Measurements from ENCODE around the gene RNF181. TPM values are rescaled to one million over a fixed set of nuclear protein-coding genes. Genes with fewer than 3 reads are reported as not detected.

Gene RNF181
- total RNA-seq, 2 donors from 2014 or later, result 86.0 to 106 TPM

DNA sequence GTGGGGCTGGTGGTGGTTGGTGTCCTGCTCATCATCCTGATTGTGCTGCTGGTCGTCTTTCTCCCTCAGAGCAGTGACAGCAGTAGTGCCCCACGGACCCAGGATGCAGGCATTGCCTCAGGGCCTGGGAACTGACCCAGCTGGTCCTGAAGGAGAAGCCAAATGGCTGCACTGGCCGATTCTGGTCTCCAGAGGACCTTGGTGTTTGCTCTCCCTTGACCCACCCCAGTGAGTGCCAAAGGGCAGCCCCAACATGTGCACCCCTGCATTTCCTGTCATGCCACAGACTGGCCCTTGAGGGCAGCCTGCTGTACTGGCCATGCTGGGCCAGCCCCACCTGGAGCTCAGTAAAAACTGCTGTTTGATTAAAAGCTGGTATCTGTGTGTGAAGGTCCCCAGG, 2.5 kb upstream of the RNF181 start:
- no peak overlapping the region for H3K27ac ChIP-seq
- intact Hi-C loops (cut with DNase I), result no loop called here
- H3K4me3 ChIP-seq, result no peak overlapping the region
- DNase-seq, result no peak
- H3K9ac ChIP-seq (ENCODE audit: low read depth in 2 of 2, low read length in 2 of 2), result no peak overlapping the region
- peaks cover 6% of the 10 kb centered on the region for H3K4me1 ChIP-seq
- H3K36me3 ChIP-seq, result no peaks in the 10 kb centered on the region
- H3K27me3 ChIP-seq, result no peaks in the 10 kb centered on the region
- TF ChIP-seq, protein P1, sequence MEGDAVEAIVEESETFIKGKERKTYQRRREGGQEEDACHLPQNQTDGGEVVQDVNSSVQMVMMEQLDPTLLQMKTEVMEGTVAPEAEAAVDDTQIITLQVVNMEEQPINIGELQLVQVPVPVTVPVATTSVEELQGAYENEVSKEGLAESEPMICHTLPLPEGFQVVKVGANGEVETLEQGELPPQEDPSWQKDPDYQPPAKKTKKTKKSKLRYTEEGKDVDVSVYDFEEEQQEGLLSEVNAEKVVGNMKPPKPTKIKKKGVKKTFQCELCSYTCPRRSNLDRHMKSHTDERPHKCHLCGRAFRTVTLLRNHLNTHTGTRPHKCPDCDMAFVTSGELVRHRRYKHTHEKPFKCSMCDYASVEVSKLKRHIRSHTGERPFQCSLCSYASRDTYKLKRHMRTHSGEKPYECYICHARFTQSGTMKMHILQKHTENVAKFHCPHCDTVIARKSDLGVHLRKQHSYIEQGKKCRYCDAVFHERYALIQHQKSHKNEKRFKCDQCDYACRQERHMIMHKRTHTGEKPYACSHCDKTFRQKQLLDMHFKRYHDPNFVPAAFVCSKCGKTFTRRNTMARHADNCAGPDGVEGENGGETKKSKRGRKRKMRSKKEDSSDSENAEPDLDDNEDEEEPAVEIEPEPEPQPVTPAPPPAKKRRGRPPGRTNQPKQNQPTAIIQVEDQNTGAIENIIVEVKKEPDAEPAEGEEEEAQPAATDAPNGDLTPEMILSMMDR (IDR thresholded peaks at IDR 0.05), result no peak
- no peaks in the 10 kb centered on the region for H3K9me3 ChIP-seq

DNA sequence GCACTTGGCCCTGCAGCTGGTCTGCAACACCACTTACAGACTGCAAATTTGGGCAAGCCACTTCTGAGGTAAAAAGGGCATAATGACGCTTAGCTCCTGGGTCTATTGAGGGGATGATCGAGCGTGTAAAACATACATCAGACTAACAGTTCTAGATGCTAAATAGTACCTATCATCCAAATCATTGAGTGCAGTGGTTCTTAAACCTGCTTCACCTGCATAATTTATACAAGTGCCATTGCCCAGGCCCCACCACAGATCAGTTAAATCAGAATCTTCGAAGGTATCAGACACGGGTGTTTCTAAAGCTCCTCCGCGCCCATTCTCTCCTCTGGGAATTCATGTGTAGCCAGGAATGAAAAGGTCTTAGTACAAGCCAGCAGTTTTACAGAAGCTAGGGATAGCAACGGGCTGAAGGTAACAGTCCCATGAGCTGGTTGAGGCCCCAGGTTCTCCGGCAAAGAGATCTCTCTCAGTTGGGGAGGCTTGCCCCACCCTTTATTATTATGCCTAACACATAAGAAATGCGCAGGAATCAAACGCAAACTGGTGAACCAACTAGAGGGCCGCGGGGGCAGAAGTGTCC, 737 bp upstream of the RNF181 start:
- TF ChIP-seq, protein P1 (IDR thresholded peaks at IDR 0.05), result no peak
- no peaks in the 10 kb centered on the region for H3K27me3 ChIP-seq
- peaks cover 6% of the 10 kb centered on the region for H3K4me1 ChIP-seq
- H3K9me3 ChIP-seq, result no peaks in the 10 kb centered on the region
- peak overlapping the region; percentile 82 for H3K27ac ChIP-seq
- H3K36me3 ChIP-seq, result no peaks in the 10 kb centered on the region
- peak overlapping the region; percentile 79 to 98 for H3K9ac ChIP-seq (ENCODE audit: low read depth in 2 of 2, low read length in 2 of 2)
- H3K4me3 ChIP-seq, result peak overlapping the region; percentile 90
- intact Hi-C loops (cut with DNase I), result no loop called here
- no peak for DNase-seq

DNA sequence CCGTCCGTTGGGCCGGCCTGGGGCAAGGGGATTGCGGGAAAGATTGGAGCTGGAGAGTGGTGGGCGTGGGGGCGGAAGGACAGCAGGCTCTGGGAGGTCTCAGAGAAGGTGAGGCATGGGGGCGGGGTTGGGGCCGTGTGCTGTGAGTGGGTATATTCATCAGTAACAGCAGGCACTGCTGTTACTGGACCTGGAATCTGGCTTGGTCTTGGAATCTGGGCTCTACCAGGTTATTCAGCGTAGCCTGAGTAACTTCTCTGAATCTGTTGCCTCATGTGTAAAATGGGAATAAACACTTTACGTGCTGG, 435 bp downstream of the RNF181 start:
- TF ChIP-seq, protein P1 (IDR thresholded peaks at IDR 0.05), result no peak
- no peaks in the 10 kb centered on the region for H3K27me3 ChIP-seq
- H3K9ac ChIP-seq (ENCODE audit: low read depth in 2 of 2, low read length in 2 of 2), result peak overlapping the region; percentile 94 to 98
- H3K27ac ChIP-seq, result peak overlapping the region; percentile 82
- no peak for DNase-seq
- no peaks in the 10 kb centered on the region for H3K9me3 ChIP-seq
- H3K4me1 ChIP-seq, result peaks cover 6% of the 10 kb centered on the region
- intact Hi-C loops (cut with DNase I), result no loop called here
- peak overlapping the region; percentile 90 for H3K4me3 ChIP-seq
- H3K36me3 ChIP-seq, result no peaks in the 10 kb centered on the region

DNA sequence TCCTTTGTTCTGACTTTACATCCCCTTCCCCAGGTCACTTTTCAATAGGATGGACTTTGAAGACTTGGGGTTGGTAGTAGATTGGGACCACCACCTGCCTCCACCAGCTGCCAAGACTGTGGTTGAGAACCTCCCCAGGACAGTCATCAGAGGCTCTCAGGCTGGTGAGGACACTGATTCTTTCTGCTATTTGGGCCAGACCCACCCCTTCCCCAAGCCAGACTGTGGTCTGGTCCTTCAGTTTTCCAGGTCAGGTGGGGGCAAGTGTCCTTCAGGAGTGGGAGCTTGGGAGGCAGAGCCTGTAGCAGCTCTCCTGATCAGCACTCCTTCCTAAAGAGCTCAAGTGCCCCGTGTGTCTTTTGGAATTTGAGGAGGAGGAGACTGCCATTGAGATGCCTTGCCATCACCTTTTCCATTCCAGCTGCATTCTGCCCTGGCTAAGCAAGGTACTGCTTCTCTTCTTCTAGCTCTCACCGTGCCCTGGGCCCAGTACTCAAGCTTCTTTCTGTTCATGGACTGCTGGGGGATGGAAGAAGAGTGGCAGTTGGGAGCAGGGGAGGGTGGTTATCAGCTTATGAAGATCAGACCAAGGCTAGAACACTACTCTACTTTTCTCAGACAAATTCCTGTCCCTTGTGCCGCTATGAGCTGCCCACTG, 1.1 kb downstream of the RNF181 start:
- no peak for DNase-seq
- Histone ChIP-seq H3K36me3 (no peaks in the 10 kb centered on the region), H3K4me1 (peaks cover 6% of the 10 kb centered on the region), H3K4me3 (peak overlapping the region; percentile 90), H3K9me3 (no peaks in the 10 kb centered on the region), H3K9ac (ENCODE audit: low read depth in 2 of 2, low read length in 2 of 2) (peak overlapping the region; percentile 28 to 98), H3K27ac (peak overlapping the region; percentile 82), H3K27me3 (no peaks in the 10 kb centered on the region)
- intact Hi-C loops (cut with DNase I), result no loop called here
- TF ChIP-seq, protein P1 (IDR thresholded peaks at IDR 0.05), result no peak

DNA sequence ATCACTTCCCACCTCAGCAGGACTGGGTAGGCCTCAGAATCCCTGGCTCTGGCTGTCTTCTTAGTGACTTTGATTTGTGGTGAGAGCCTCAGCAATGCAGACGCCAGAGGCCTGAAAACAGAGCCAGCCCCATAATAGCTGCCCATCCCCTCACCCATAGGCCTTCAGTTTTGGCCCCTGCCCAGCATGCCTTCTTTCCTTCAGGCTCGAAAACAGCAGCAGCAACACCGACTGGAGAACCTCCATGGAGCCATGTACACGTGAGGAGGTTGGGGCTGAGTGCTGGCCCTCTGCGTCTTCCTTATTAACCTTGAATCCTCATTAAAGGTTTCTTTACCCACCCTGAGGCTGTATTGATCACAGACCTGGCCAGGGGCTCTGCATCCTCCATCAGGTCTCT, 1.7 kb downstream of the RNF181 start:
- DNase-seq, result no peak
- peaks cover 6% of the 10 kb centered on the region for H3K4me1 ChIP-seq
- no peak overlapping the region for H3K27ac ChIP-seq
- no peaks in the 10 kb centered on the region for H3K36me3 ChIP-seq
- no peak overlapping the region for H3K4me3 ChIP-seq
- no peaks in the 10 kb centered on the region for H3K9me3 ChIP-seq
- no peaks in the 10 kb centered on the region for H3K27me3 ChIP-seq
- no peak overlapping the region for H3K9ac ChIP-seq (ENCODE audit: low read depth in 2 of 2, low read length in 2 of 2)
- TF ChIP-seq, protein P1 (IDR thresholded peaks at IDR 0.05), result no peak
- intact Hi-C loops (cut with DNase I), result no loop called here
